Aorta (tissue), 5 donors: ENCODE data around the gene IFNB1. TPM values are rescaled to one million over a fixed set of nuclear protein-coding genes. Genes with fewer than 3 reads are reported as not detected.

Source experiments
- ATAC-seq: fragments of 200-7000 bp; cut with Tn5 transposase; one replicate; pipeline ENCODE4 v1.9.1; 2022; ENCODE audit warnings: moderate library complexity; ENCODE audit not compliant: low FRiP score
- DNase-seq, 2 donors: peaks; one replicate each; pipeline ENCODE4 v3.0.0-alpha.2; 2020
- H3K27ac ChIP-seq, 2 donors: one replicate each; pipeline ENCODE4 v1.5.1; 2013; ENCODE audit warnings: low read length in 2 of 2, mild to moderate bottlenecking in 2 of 2, moderate library complexity in 2 of 2, control low read depth in 1 of 2, inconsistent platforms in 1 of 2, low read depth in 1 of 2
- H3K27me3 ChIP-seq, 2 donors: one replicate each; pipeline ENCODE4 v1.6.1; 2013; ENCODE audit warnings: control low read depth in 1 of 2, low read length in 1 of 2, mild to moderate bottlenecking in 1 of 2, moderate library complexity in 1 of 2; ENCODE audit not compliant: insufficient read depth in 2 of 2, control insufficient read depth in 1 of 2
- H3K36me3 ChIP-seq, 2 donors: one replicate each; pipeline ENCODE4 v1.6.1; 2013; ENCODE audit warnings: control low read depth in 1 of 2, low read length in 1 of 2, mild to moderate bottlenecking in 1 of 2; ENCODE audit not compliant: insufficient read depth in 2 of 2, control insufficient read depth in 1 of 2
- H3K4me1 ChIP-seq, 2 donors: one replicate each; pipeline ENCODE4 v1.6.1; 2013; ENCODE audit warnings: low read length in 2 of 2, control low read depth in 1 of 2, mild to moderate bottlenecking in 1 of 2, moderate library complexity in 1 of 2; ENCODE audit not compliant: insufficient read depth in 2 of 2, control insufficient read depth in 1 of 2
- H3K4me3 ChIP-seq, 2 donors: one replicate each; pipeline ENCODE4 v1.5.1; 2013; ENCODE audit warnings: low read length in 2 of 2, control low read depth in 1 of 2, mild to moderate bottlenecking in 1 of 2
- H3K9me3 ChIP-seq: one replicate; pipeline ENCODE4 v1.6.1; 2013; ENCODE audit warnings: mild to moderate bottlenecking, low read length; ENCODE audit not compliant: control insufficient read depth
- WGBS, 2 donors: extraction: QIAGEN DNeasy Blood & Tissue Kit; methylation state at CpG; one replicate each; pipeline ENCODE4 v1.1.7; 2013; 5-methylcytosine and 5-hydroxymethylcytosine counted together
- intact Hi-C, 2 donors: fragments of 100-400 bp; cut with DNase I; formaldehyde crosslinking; loops; one replicate each; pipeline versions ENCODE4 v1.14.2 to v1.15.0; 2022
- polyA plus RNA-seq, 2 donors: library from polyadenylated mRNA; stranded (reverse); fragments of 200-250 nt; gene quantifications; one replicate each; pipeline ENCODE4 v1.2.3, GENCODE V29; 2013
- total RNA-seq, 2 donors: library from RNA; stranded (reverse); fragmentation: NEBNext Ultra II Directional; extraction: Animal tissue kit (Norgen Biotek cat#: 25700); gene quantifications; one replicate each; pipeline ENCODE4 v1.2.1, GENCODE V29; 2021
- donor health status: healthy with polysubstance abuse.
- donor health status: Bipolar disorder and iron deficiency.
- donor health status: DM: no; HTN: no; CAD: no.
- donor health status: DM: no; HTN: no; CAD: no.
- donor health status: DM: yes; HTN: yes; CAD: no.

IFNB1 gene
- total and polyA plus RNA-seq, 4 donors: not detected

DNA sequence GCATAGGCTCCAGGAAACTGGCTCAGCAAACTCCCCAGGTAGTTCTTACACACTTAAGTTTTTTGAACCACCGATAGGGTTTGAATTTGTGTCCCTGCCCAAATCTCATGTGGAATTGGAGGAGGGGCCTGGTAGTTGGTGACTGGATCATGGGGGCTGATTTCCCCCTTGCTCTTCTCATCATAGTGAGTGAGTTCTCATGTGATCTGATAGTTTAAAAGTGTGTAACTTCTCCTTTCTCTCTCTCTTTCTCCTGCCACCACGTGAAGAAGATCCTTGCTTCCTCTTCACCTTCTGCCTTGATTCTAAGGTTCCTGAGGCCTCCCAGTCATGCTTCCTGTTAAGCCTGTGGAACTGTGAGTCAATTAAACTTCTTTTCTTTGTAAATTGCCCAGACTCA lies 23.9 kb downstream of the IFNB1 start:
- WGBS, 2 donors: 41 to 47% methylated on average over 2 of the region's 2 CpGs

DNA sequence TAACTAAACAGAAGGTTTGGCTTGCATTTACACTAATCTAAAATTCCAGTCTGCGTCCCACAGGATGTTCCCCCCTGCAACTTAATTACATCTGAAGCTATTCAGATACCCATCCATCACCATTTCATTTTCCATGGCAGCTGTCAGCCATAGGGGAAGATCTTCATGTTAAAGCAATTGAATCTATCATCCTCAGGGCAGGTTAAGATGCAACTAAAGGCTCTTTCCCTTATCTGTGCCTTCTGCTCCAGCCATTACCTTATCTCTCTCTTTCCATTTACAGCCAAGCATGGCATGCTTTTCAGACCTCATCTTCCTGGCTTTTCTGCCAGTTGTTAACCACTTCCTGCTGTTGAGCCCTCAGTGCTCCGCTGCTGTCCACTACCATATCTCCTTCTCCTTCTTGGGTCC lies 30.5 kb downstream of the IFNB1 start:
- no peaks in the 10 kb centered on the region for H3K9me3 ChIP-seq
- ATAC-seq (no peak), DNase-seq (no peak)
- H3K4me3 ChIP-seq: no peak overlapping the region
- WGBS, 2 donors: 72 to 79% methylated on average over 2 of the region's 2 CpGs
- H3K4me1 ChIP-seq: no peaks in the 10 kb centered on the region
- no peaks in the 10 kb centered on the region for H3K36me3 ChIP-seq
- H3K27ac ChIP-seq: no peak overlapping the region
- intact Hi-C loops: no loop called here
- H3K27me3 ChIP-seq: no peaks in the 10 kb centered on the region

More for the DNA sequence above, 23.9 kb downstream of the IFNB1 start:
- intact Hi-C loops: no loop called here
- Histone ChIP-seq H3K4me1 (no peaks in the 10 kb centered on the region), H3K36me3 (no peaks in the 10 kb centered on the region), H3K27me3 (no peaks in the 10 kb centered on the region), H3K4me3 (no peak overlapping the region), H3K27ac (no peak overlapping the region), H3K9me3 (no peaks in the 10 kb centered on the region)
- DNase-seq (no peak), ATAC-seq (no peak)

DNA sequence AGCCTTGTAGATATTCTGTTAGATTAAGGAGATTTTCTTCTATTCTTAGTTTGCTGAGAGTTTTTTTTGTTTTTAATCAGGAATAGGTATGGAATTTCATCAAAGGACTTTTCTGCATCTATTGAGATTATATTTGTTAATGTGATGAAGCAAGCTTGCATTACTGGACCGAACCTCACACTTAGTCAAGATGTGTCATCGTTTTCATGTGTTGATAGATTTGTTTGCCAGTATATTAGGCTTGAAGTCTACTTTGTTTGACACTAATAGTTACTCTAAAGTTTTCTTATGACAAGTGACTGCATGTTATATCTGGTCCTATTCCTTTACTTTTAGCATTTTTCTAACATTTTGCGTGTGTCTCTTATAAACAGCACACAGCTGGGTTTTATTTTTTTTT lies 33.9 kb downstream of the IFNB1 start:
- Histone ChIP-seq H3K4me3 (no peak overlapping the region), H3K9me3 (no peaks in the 10 kb centered on the region), H3K27ac (no peak overlapping the region), H3K36me3 (no peaks in the 10 kb centered on the region), H3K4me1 (no peaks in the 10 kb centered on the region), H3K27me3 (no peaks in the 10 kb centered on the region)
- DNase-seq (no peak), ATAC-seq (no peak)
- intact Hi-C loops: no loop called here
- WGBS, 2 donors: 83 to 88% methylated on average over 3 of the region's 3 CpGs

- DNase-seq (no peak), ATAC-seq (no peak)
- no peaks in the 10 kb centered on the region for H3K4me1 ChIP-seq
- intact Hi-C loops: no loop called here
- 86 to 87% methylated on average over 4 of the region's 4 CpGs for WGBS, 2 donors
- H3K27ac ChIP-seq: no peak overlapping the region
- no peak overlapping the region for H3K4me3 ChIP-seq
- H3K27me3 ChIP-seq: no peaks in the 10 kb centered on the region
- H3K36me3 ChIP-seq: no peaks in the 10 kb centered on the region
- no peaks in the 10 kb centered on the region for H3K9me3 ChIP-seq
These were observed 35.3 kb downstream of the IFNB1 start for GRCh38 chr9:21042466-21042865.

- Histone ChIP-seq H3K36me3 (no peaks in the 10 kb centered on the region), H3K4me3 (no peak overlapping the region), H3K4me1 (no peaks in the 10 kb centered on the region), H3K9me3 (no peaks in the 10 kb centered on the region), H3K27me3 (no peaks in the 10 kb centered on the region), H3K27ac (no peak overlapping the region)
- intact Hi-C loops: no loop called here
- 91 to 95% methylated on average over 1 of the region's 1 CpG for WGBS, 2 donors
- no peak for ATAC-seq
- no peak for DNase-seq
These were observed 38.4 kb downstream of the IFNB1 start for GRCh38 chr9:21039302-21039701.

DNA sequence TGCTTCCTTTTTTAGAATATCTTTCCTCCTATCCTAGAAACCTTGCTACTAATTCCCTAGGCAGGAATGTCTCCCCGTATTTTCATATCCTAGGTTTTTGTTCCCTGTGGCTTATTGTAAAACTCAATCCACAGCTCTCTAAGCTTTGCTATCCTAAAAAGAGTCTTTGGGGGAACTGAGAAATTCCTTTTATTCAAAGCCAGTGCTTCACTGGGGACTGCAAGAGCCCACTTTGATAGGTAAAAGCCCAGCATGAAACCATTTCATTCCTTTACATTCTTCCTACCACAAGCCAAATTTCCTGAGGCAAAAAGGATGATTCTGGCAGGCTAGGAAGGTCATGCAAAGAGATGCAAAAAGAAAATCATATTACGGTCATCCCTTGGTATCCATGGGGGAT lies 40.5 kb downstream of the IFNB1 start:
- Histone ChIP-seq H3K27me3 (no peaks in the 10 kb centered on the region), H3K4me1 (no peaks in the 10 kb centered on the region), H3K27ac (no peak overlapping the region), H3K4me3 (no peak overlapping the region), H3K9me3 (no peaks in the 10 kb centered on the region), H3K36me3 (no peaks in the 10 kb centered on the region)
- WGBS, 2 donors: 95% methylated on average over 2 of the region's 2 CpGs
- no peak for DNase-seq
- ATAC-seq: no peak
- intact Hi-C loops: no loop called here

DNA sequence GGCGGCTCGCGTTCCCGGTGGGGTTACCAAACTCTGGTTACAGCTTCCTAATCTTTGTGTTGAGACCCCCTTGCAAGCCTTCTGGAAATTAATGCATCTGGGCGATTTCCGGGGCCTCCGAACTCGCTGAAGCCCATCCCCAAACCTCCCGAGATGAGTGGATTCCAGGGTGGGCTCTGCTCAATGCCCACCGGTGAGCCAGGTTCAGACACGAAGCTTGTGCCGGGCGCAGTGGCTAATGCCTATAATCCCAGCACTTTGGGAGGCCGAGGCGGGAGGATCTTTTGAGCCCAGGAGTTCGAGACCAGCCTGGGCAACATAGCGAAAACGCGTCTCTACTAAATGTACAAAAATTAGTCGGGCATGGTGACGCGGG lies 45.9 kb downstream of the IFNB1 start:
- intact Hi-C loops: loop anchor here in 1 of 2 donors (5.0 kb wide), 2 partner anchors 36 to 49 kb away; no protein-coding TSS in a partner anchor
- WGBS, 2 donors: 68 to 72% methylated on average over 22 of the region's 22 CpGs

DNA sequence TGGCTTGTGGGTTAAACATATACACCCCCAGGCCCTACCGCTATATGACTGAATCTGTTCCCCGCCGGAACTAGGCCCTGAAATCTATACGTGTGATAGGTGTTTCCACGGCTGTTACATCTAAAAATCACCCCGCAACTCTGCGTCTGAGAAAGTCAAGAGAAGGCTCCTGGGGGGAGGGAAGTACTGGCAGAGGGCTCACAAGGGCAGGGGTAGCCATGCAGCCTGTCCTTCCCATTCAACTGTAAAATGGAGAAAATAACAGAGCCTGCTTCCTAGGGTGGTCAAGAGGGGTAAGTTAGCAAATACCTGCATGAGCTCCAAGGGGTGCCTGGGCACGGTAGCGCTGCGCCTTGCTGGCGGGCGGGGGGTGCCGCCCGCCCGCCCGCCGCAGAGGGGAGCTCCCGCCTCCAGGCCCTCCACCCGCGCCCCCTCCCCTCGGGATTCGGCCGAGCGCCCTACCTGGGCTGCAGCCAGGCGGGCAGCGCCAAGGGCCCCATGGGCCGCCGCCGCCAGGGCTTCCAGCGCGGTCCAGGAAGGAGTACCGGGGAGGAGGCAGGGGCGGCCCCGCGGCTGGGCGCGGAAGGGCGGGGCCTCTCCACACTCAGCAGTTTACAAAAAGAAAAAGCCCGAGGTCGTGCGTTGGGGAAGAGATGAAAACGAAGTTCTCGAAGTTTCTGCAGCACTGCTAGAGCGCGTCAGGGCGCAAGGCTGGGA lies 46.5 kb downstream of the IFNB1 start, which contains the start of gene HACD4:
TSS of gene HACD4 (minus strand) at position 550 of the 717 bp plus-strand sequence. CDS start at position 500, 50 bp downstream.
- H3K9me3 ChIP-seq: no peaks in the 10 kb centered on the region
- no peaks in the 10 kb centered on the region for H3K4me1 ChIP-seq
- H3K4me3 ChIP-seq: peak within 1 kb of the TSS; percentile 15 to 21
- peak within 1 kb of the TSS; percentile 20 to 59 for H3K27ac ChIP-seq
- intact Hi-C loops: loop anchor here in 1 of 2 donors (5.0 kb wide), 2 partner anchors 36 to 49 kb away; no protein-coding TSS in a partner anchor
- ATAC-seq (peak; percentile 91), DNase-seq (peak; percentile 80 to 85)
- WGBS, 2 donors: 6 to 10% methylated on average over 45 to 46 of the region's 46 CpGs
- H3K27me3 ChIP-seq: no peaks in the 10 kb centered on the region
- H3K36me3 ChIP-seq: no peaks in the 10 kb centered on the region

More for the DNA sequence above, 45.9 kb downstream of the IFNB1 start:
- Histone ChIP-seq H3K4me1 (no peaks in the 10 kb centered on the region), H3K36me3 (no peaks in the 10 kb centered on the region), H3K9me3 (no peaks in the 10 kb centered on the region), H3K27me3 (no peaks in the 10 kb centered on the region), H3K4me3 (peak overlapping the region; percentile 15 to 21), H3K27ac (peak overlapping the region in 1 of 2 donors; percentile 0)
- DNase-seq (peak in 1 of 2 donors; percentile 70), ATAC-seq (no peak)
